ENCODE measurements around the gene LILRB2. TPM values are rescaled to one million over a fixed set of nuclear protein-coding genes. Genes with fewer than 3 reads are reported as not detected.
"Not testable (repeated sequence)": the region's sequence is repeated elsewhere in the genome, so short reads cannot be mapped to it uniquely, and the experiment has no call there.

LILRB2 gene
- 0.72 TPM for total RNA-seq

GRCh38 chr19:54281007-54281728 is at the start of gene LILRB2:
Gene LILRB2, minus strand, starts transcription at chr19:54281110. Its CDS starts 614 bp downstream, at chr19:54280496.
- DNase-seq: no peak

GRCh38 chr19:54329476-54330165 is 48.7 kb upstream of the LILRB2 start:
- DNase-seq: no peak

GRCh38 chr19:54328781-54329180 is 47.9 kb upstream of the LILRB2 start:
- DNase-seq: not testable (repeated sequence)

DNA sequence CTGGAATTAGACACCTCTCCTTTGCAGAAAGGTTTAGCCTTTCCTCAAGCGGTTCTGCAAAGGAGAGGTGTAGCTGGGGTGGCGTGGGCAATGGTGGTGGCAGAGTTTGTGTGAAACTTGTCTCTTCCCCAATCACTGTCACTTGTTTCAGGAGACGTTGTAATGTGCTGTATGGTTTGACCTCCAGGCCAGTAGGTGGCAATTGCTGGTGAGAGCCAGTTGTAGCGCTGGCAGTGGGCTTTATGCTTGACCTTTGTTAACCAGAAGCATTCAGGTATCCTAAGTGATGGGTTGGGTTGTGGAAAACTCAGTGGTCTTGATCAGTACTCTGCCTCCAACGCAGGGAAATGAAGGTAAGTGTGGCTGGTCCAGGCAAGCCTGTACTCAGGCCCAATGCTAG is 44.7 kb upstream of the LILRB2 start:
- DNase-seq: no peak

DNA sequence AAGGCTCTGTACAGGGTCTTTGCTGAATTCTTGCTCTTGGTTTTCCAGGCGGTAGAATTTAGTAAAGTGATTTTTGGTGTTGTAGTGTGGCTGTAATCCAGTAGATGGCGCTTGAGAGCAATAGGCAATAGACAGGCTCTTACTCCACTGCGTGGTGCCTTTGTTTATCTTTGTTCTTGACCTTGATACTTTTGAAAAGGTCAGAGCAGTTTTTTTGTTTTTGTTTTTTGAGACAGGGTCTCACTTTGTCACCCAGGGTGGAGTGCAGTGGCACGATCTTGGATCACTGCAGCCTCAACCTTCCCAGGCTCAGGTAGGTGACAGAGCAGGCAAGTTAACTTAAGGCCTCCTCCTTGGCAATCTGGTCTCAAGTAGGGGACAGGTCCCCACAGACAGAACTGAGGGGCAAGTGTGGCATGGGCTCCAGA is 44.3 kb upstream of the LILRB2 start:
- peak; percentile 54 for DNase-seq

DNA sequence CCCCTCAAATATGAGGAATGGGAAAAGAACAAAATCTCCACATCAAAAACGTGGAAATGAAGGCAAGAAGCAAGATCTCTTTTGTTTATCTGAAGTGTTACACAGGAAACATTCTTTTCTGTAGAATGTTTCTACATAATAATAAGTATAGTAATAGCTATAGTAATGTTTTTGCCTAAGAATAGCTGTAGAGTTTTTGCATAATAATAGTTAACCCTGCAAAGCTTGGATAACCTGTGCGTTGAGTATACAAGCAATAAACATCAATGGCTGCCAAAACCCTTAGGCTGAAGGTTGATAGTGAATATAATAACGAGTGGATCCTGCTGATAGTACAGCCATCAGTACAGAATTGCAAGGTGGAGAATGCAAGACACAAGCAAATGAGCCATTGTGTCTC is 43.2 kb upstream of the LILRB2 start:
- no peak for DNase-seq

GRCh38 chr19:54322934-54323333 is 42.0 kb upstream of the LILRB2 start:
- not testable (repeated sequence) for DNase-seq

DNA sequence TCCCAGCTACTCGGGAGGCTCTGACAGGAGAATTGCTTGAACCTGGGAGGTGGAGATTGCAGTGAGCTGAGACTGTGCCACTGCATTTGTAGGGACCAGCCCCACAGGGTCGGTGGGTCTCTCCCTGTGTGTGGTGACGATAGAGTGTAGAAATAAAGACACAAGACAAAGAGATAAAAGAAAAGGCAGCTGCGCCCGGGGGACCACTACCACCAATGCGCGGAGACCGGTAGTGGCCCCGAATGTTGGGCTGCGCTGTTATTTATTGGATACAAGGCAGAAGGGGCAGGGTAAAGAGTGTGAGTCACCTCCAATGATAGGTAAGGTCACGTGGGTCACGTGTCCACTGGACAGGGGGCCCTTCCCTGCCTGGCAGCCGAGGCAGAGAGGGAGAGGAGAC is 41.4 kb upstream of the LILRB2 start:
- not testable (repeated sequence) for DNase-seq

DNA sequence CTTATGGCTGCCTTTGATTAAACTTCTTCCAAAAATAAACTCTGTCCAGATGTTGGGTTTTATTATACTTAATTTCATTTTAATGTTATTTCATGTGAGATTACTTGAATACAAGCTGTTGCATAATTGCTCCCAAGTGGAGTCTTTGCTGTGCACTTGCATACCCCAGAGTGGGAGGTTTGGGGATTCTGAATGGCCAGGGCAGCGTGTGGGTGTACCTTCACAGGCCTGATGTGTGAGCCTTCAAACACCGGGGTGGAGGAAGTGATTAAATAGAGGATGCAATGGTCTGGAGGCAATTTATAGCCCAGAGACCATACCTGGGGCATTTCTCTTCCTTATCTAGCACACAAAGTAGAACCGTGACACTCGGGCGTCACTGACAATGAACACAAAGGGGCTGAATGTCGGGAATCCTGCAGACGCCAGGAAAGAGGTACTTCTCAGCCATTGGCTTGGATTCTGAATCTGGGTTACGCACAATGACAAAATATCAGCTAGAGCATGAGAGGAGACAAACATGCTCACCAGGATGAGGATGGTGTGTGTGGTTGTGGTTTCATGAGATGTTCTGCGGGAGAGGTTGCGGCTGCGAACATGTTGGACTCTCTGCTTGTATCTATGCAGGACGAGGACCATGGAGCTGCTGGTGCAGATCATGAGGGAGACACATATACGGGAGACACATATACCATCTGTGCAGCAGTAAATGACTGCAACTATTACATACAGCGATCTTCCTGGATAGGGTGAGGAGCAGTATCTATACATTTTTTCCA is 39.2 kb upstream of the LILRB2 start:
- DNase-seq: no peak

DNA sequence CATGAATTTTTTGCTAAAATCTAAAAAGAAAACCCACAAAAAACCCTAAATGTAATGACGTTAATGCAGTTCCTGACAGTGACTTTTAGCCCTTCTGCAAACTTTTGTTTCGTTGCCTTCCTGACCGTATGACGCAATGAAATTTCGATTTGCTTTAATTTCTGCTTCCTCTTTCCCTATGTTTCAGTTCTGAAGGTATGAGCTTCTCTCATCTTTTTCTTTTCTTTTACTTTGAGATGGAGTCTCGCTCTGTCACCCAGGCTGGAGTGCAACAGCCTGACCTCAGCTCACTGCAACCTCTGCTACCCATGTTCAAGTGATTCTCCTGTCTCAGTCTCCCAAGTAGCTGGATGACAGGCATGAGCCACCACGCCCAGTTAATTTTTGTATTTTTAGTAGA is 38.1 kb upstream of the LILRB2 start:
- no peak for DNase-seq

DNA sequence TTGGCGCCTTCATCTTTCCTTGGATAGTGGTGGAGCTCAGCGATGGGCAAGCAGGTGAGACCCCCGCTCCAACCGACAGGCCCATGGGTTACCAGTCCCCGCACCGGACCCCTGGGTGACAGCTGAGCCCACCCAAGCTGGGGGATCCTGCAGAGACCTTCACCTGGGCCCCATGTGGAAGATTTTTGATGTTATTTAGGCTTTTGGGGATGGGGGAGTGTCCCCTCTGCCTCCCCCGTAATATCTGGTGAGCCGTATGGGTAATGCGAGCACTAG is 37.0 kb upstream of the LILRB2 start:
- DNase-seq: no peak

GRCh38 chr19:54317108-54317964 is 36.4 kb upstream of the LILRB2 start:
- no peak for DNase-seq

GRCh38 chr19:54316746-54317107 is 35.8 kb upstream of the LILRB2 start:
- no peak for DNase-seq

DNA sequence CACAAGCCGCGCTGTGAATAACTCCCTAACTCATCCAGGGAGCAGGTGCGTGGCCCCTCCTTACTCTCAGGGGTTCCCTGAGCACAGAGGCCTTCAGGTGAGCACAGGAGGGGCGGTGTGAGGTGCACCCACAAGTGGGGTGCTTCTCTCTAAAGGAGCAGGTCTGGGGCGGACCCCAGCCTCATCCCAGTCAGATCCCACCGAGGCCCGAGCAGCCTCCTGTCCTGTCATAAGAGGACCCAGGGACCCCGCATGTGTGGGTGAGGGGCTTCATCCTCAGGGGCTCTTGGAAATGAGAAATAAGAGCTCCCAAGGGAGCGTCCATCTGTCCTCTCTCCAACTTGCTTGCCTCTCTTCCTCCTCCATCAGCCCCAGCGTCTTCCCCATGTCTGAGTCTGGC is 35.0 kb upstream of the LILRB2 start:
- DNase-seq: no peak

- no peak for DNase-seq
Measured at GRCh38 chr19:54312436-54313377, 31.8 kb upstream of the LILRB2 start, which contains the start of gene LILRA5. Gene LILRA5, minus strand, starts transcription at chr19:54313166. Its CDS starts 147 bp downstream, at chr19:54313019.

DNA sequence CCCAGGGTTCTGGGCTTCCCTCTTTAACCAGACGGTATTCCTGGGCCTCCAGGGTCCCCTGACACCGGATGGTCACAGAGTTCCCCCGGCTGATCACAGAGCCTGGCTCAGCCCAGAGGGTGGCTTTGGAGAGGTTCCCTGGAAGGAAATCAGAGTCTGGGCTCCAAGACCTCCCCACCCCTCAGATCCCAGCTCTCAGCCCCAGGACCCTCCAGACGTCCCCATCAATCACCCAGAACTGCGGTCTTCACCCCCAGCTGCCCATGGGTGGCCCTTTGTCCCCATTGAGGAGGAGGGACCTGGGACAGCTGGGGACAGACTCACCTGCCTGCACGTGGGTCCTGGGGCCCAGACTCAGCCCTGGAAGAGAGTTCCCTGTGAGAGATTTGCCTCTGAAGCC is 31.1 kb upstream of the LILRB2 start:
- no peak for DNase-seq

DNA sequence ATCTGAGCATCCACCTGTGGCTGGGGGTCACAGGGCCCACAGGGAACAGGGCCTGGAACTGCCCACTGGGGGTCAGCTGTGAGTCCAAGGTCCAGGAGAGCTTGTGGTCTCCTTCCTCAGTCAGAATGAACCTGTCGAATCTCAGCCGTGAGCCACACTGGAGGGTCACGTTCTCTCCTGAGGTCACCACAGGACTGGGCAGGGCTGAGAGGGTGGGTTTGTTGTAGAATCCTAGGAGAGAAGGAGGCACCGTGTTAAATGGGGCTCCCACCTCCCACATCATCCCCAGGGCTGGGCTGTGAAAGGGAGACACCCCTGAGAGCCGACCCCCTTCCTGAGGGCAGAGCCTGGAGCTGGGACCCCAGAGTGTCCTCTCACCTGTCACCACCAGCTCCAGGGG is 30.6 kb upstream of the LILRB2 start:
- DNase-seq: no peak

- DNase-seq: no peak
Measured at GRCh38 chr19:54310543-54310942, 29.6 kb upstream of the LILRB2 start.

- DNase-seq: no peak
Measured at GRCh38 chr19:54309811-54310210, 28.9 kb upstream of the LILRB2 start.

GRCh38 chr19:54307389-54308020 is 26.6 kb upstream of the LILRB2 start:
- no peak for DNase-seq

DNA sequence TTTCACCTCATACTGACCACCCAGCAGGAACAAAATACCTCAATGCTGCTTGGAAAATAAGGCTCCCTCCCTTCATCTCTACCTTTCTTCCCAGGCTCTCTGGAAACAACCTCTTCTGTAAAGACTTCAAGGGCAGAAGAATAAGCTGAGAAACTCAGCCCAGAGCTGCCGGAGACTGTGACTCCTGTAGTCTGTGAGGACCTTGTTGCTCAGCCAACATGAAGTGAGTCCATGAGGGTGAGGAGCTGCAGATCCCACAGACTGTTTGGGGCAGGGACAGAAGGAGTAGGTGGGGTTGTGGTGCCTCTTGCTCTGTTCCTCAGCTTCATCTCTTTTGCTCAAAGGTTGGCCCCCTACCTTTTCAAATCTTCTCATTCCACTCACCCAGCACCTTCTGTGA is 24.2 kb upstream of the LILRB2 start:
- DNase-seq: no peak

All from tongue (tissue), 2 donors.